Panc1 (cell line): ENCODE measurements around the gene CCNJL.

Experiments used
- CTCF ChIP-seq: fragments of 450-650 bp; IDR thresholded peaks from 2 replicates; pipeline ENCODE4 v1.5.1; 2017; ENCODE audit warnings: mild to moderate bottlenecking
- POLR2AphosphoS5 ChIP-seq: IDR thresholded peaks from 2 replicates; pipeline ENCODE4 v1.6.1; 2012; ENCODE audit warnings: mild to moderate bottlenecking, low read depth, low read length, moderate library complexity

GRCh38 chr5:160269017-160269416 is 43.3 kb downstream of the CCNJL start:
- TF ChIP-seq CTCF, result no peak
- no peak for TF ChIP-seq POLR2AphosphoS5
